HepG2 (cell line): Measurements from ENCODE around the gene PHKB. TPM values are rescaled to one million over a fixed set of nuclear protein-coding genes. Genes with fewer than 3 reads are reported as not detected.

Experiments
- ARHGAP35 ChIP-seq: sonication (generic); formaldehyde crosslinking; IDR thresholded peaks from 2 replicates; pipeline ENCODE4 v1.9.0; 2022; ENCODE audit warnings: mild to moderate bottlenecking, inconsistent platforms, moderate library complexity, missing genetic modification reagents, borderline replicate concordance
- CHCHD3 ChIP-seq: sonication (generic); formaldehyde crosslinking; IDR thresholded peaks from 2 replicates; pipeline ENCODE4 v1.8.0; 2022; ENCODE audit warnings: mild to moderate bottlenecking, missing genetic modification reagents, moderate library complexity
- CREM ChIP-seq, 2 experiments: sonication (generic) in 1 of 2; formaldehyde crosslinking in 1 of 2; IDR thresholded peaks; 2 replicates each; pipeline versions ENCODE4 v1.4.0 to v1.6.1; 2016 to 2020; ENCODE audit warnings: antibody characterized with exemption in 1 of 2, mild to moderate bottlenecking in 1 of 2, missing genetic modification reagents in 1 of 2
- ETV5 ChIP-seq: IDR thresholded peaks from 2 replicates; pipeline ENCODE4 v1.6.1; 2018; ENCODE audit warnings: missing biosample characterization, missing genetic modification reagents, inconsistent platforms, borderline replicate concordance
- FOXJ3 ChIP-seq: sonication (generic); formaldehyde crosslinking; IDR thresholded peaks from 2 replicates; pipeline ENCODE4 v1.4.0; 2020; ENCODE audit warnings: missing genetic modification reagents, mild to moderate bottlenecking, borderline replicate concordance
- FOXK1 ChIP-seq: sonication (generic); formaldehyde crosslinking; IDR thresholded peaks from 2 replicates; pipeline ENCODE4 v1.4.0; 2020; ENCODE audit warnings: low read depth, missing genetic modification reagents, borderline replicate concordance
- GABPB1 ChIP-seq: IDR thresholded peaks from 2 replicates; pipeline ENCODE4 v1.6.1; 2016; ENCODE audit warnings: mild to moderate bottlenecking, missing genetic modification reagents, moderate library complexity, missing compliant biosample characterization
- HNRNPUL1 ChIP-seq: fragments of 200-400 bp; formaldehyde crosslinking; IDR thresholded peaks from 2 replicates; pipeline ENCODE4 v1.6.1; 2017; ENCODE audit warnings: low read depth, mild to moderate bottlenecking, low read length, moderate library complexity
- MTF1 ChIP-seq: sonication (generic); formaldehyde crosslinking; IDR thresholded peaks from 2 replicates; pipeline ENCODE4 v1.5.0; 2020; ENCODE audit warnings: missing genetic modification reagents
- RBAK ChIP-seq: sonication (generic); formaldehyde crosslinking; IDR thresholded peaks from 2 replicates; pipeline ENCODE4 v1.5.1; 2020; ENCODE audit warnings: mild to moderate bottlenecking, missing genetic modification reagents
- REL ChIP-seq: sonication (generic); formaldehyde crosslinking; conservative IDR thresholded peaks from 2 replicates; pipeline ENCODE4 v1.8.0; 2022; ENCODE audit warnings: mild to moderate bottlenecking, missing genetic modification reagents, moderate library complexity
- RFXANK ChIP-seq: IDR thresholded peaks from 2 replicates; pipeline ENCODE4 v1.6.1; 2016
- SP4 ChIP-seq: sonication (generic); formaldehyde crosslinking; IDR thresholded peaks from 2 replicates; pipeline ENCODE4 v1.8.1; 2023; ENCODE audit warnings: mild to moderate bottlenecking, missing genetic modification reagents
- TBP ChIP-seq: sonication (generic); formaldehyde crosslinking; IDR thresholded peaks from 2 replicates; pipeline ENCODE4 v1.5.0; 2020; ENCODE audit warnings: missing genetic modification reagents
- TCF7L2 ChIP-seq: IDR thresholded peaks from 2 replicates; pipeline ENCODE4 v1.6.1; 2011; ENCODE audit warnings: mild to moderate bottlenecking, low read depth, low read length, moderate library complexity
- ZNF12 ChIP-seq: sonication (generic); formaldehyde crosslinking; IDR thresholded peaks from 2 replicates; pipeline ENCODE4 v1.5.0; 2020; ENCODE audit warnings: missing genetic modification reagents
- ZNF446 ChIP-seq: sonication (generic); formaldehyde crosslinking; IDR thresholded peaks from 2 replicates; pipeline ENCODE4 v1.5.0; 2020; ENCODE audit warnings: mild to moderate bottlenecking, missing genetic modification reagents
- ZNF552 ChIP-seq: sonication (generic); formaldehyde crosslinking; IDR thresholded peaks from 2 replicates; pipeline ENCODE4 v1.9.0; 2022; ENCODE audit warnings: missing genetic modification reagents, mild to moderate bottlenecking, borderline replicate concordance
- ZNF841 ChIP-seq: sonication (generic); formaldehyde crosslinking; IDR thresholded peaks from 2 replicates; pipeline ENCODE4 v1.8.1; 2023; ENCODE audit warnings: missing genetic modification reagents, borderline replicate concordance
- ZSCAN22 ChIP-seq: sonication (generic); formaldehyde crosslinking; IDR thresholded peaks from 2 replicates; pipeline ENCODE4 v1.4.0; 2020; ENCODE audit warnings: mild to moderate bottlenecking, missing genetic modification reagents
- ZSCAN9 ChIP-seq: IDR thresholded peaks from 2 replicates; pipeline ENCODE4 v1.6.1; 2016; ENCODE audit warnings: borderline replicate concordance
- polyA plus RNA-seq, 8 experiments: library from polyadenylated mRNA; depleted of rRNA in 3 of 8; stranded (reverse) in 7 of 8; unstranded in 1 of 8; fragments of >200 nt; fragmentation: Illumina TruSeq in 4 of 8; extraction: Trizol in 4 of 8; gene quantifications; 2 replicates each; pipeline versions ENCODE4 v1.2.1 to v1.2.3, GENCODE V29; 2011 to 2016; ENCODE audit warnings: low read depth in 4 of 8, missing spikeins in 1 of 8, mixed read lengths in 1 of 8; ENCODE audit not compliant: insufficient read depth in 1 of 8
- total RNA-seq, 5 experiments: library from RNA; depleted of rRNA; stranded (reverse); fragments of >200 nt; fragmentation: Illumina TruSeq; extraction: Trizol; gene quantifications; 2 replicates each; pipeline ENCODE4 v1.2.3, GENCODE V29; 2016; ENCODE audit warnings: low read depth in 1 of 5
- TF ChIP-seq, protein P1 (sequence below): sonication (generic); formaldehyde crosslinking; IDR thresholded peaks from 2 replicates; pipeline ENCODE4 v1.5.0; 2020; ENCODE audit warnings: mild to moderate bottlenecking, missing genetic modification reagents, moderate library complexity
- TF ChIP-seq, protein P2 (sequence below): sonication (generic); formaldehyde crosslinking; IDR thresholded peaks from 2 replicates; pipeline ENCODE4 v1.8.1; 2023; ENCODE audit warnings: missing genetic modification reagents, inconsistent platforms, borderline replicate concordance
- TF ChIP-seq, protein P3 (sequence below): sonication (generic); formaldehyde crosslinking; conservative IDR thresholded peaks from 2 replicates; pipeline ENCODE4 v1.4.0; 2020; ENCODE audit warnings: missing genetic modification reagents
- TF ChIP-seq, protein P4 (sequence below): sonication (generic); formaldehyde crosslinking; IDR thresholded peaks from 2 replicates; pipeline ENCODE4 v1.5.0; 2020; ENCODE audit warnings: missing genetic modification reagents, mild to moderate bottlenecking, borderline replicate concordance

Gene PHKB
- total and polyA plus RNA-seq, 2 of the 13 experiments (the other 11 are each of a cell fraction or from before 2014, with no cell fraction given): 66.0 to 80.8 TPM

DNA sequence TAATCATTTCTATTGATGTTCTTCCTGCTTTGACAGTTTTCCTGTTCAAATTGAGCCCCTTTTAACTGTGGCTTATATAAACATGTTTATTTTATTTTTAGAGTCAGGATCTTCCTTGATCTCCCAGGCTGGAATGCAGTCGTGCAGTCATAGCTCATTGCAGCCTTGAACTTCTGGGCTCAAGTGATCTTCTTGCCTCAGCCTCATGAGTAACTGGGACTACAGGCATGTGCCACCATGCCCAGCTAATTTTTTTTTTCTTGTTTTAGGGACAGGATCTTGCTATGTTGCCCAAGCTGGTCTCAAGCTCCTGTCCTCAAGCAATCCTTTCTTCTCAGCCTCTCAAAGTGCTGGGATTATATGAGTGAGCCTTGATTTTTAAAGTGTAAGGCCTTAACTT, 14.7 kb downstream of the PHKB start (continued):
- TF ChIP-seq, protein P1, sequence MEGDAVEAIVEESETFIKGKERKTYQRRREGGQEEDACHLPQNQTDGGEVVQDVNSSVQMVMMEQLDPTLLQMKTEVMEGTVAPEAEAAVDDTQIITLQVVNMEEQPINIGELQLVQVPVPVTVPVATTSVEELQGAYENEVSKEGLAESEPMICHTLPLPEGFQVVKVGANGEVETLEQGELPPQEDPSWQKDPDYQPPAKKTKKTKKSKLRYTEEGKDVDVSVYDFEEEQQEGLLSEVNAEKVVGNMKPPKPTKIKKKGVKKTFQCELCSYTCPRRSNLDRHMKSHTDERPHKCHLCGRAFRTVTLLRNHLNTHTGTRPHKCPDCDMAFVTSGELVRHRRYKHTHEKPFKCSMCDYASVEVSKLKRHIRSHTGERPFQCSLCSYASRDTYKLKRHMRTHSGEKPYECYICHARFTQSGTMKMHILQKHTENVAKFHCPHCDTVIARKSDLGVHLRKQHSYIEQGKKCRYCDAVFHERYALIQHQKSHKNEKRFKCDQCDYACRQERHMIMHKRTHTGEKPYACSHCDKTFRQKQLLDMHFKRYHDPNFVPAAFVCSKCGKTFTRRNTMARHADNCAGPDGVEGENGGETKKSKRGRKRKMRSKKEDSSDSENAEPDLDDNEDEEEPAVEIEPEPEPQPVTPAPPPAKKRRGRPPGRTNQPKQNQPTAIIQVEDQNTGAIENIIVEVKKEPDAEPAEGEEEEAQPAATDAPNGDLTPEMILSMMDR (CRISPR knock-in tag): no peak
- TF ChIP-seq ZNF552 (no peak), RBAK (CRISPR knock-in tag) (no peak), TCF7L2 (no peak), GABPB1 (CRISPR knock-in tag) (0 out of 2 replicates have a peak, but pooled peaks have one; percentile 21), FOXJ3 (CRISPR knock-in tag) (peak; percentile 41; the same call in 1 of the 2 replicates), ZSCAN9 (CRISPR knock-in tag) (peak; percentile 68; the same call in 1 of the 2 replicates), REL (CRISPR knock-in tag) (no peak), SP4 (CRISPR knock-in tag) (no peak), CHCHD3 (no peak), ZNF841 (CRISPR knock-in tag) (no peak), FOXK1 (CRISPR knock-in tag) (peak; percentile 85), ZSCAN22 (no peak), ARHGAP35 (CRISPR knock-in tag) (no peak), ZNF12 (CRISPR knock-in tag) (no peak), MTF1 (CRISPR knock-in tag) (no peak), CREM (IDR thresholded peaks at IDR 0.05) (peak; percentile 74), CREM (CRISPR knock-in tag; IDR thresholded peaks at IDR 0.05) (no peak), ETV5 (CRISPR knock-in tag) (peak; percentile 77; the same call in 1 of the 2 replicates), HNRNPUL1 (no peak), RFXANK (CRISPR knock-in tag) (no peak), TBP (CRISPR knock-in tag) (no peak), ZNF446 (CRISPR knock-in tag) (no peak)
- TF ChIP-seq, protein P2, sequence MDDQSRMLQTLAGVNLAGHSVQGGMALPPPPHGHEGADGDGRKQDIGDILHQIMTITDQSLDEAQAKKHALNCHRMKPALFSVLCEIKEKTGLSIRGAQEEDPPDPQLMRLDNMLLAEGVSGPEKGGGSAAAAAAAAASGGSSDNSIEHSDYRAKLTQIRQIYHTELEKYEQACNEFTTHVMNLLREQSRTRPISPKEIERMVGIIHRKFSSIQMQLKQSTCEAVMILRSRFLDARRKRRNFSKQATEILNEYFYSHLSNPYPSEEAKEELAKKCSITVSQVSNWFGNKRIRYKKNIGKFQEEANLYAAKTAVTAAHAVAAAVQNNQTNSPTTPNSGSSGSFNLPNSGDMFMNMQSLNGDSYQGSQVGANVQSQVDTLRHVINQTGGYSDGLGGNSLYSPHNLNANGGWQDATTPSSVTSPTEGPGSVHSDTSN: no peak
- TF ChIP-seq, protein P3, sequence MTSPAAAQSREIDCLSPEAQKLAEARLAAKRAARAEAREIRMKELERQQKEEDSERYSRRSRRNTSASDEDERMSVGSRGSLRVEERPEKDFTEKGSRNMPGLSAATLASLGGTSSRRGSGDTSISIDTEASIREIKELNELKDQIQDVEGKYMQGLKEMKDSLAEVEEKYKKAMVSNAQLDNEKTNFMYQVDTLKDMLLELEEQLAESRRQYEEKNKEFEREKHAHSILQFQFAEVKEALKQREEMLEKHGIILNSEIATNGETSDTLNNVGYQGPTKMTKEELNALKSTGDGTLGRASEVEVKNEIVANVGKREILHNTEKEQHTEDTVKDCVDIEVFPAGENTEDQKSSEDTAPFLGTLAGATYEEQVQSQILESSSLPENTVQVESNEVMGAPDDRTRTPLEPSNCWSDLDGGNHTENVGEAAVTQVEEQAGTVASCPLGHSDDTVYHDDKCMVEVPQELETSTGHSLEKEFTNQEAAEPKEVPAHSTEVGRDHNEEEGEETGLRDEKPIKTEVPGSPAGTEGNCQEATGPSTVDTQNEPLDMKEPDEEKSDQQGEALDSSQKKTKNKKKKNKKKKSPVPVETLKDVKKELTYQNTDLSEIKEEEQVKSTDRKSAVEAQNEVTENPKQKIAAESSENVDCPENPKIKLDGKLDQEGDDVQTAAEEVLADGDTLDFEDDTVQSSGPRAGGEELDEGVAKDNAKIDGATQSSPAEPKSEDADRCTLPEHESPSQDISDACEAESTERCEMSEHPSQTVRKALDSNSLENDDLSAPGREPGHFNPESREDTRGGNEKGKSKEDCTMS (CRISPR knock-in tag): no peak
- TF ChIP-seq, protein P4, sequence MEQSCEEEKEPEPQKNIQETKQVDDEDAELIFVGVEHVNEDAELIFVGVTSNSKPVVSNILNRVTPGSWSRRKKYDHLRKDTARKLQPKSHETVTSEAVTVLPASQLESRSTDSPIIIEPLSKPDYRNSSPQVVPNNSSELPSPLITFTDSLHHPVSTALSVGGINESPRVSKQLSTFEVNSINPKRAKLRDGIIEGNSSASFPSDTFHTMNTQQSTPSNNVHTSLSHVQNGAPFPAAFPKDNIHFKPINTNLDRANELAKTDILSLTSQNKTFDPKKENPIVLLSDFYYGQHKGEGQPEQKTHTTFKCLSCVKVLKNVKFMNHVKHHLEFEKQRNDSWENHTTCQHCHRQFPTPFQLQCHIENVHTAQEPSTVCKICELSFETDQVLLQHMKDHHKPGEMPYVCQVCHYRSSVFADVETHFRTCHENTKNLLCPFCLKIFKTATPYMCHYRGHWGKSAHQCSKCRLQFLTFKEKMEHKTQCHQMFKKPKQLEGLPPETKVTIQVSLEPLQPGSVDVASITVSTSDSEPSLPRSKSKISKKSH (CRISPR knock-in tag): no peak
